ENCODE results near the gene CCNY. TPM values are rescaled to one million over a fixed set of nuclear protein-coding genes. Genes with fewer than 3 reads are reported as not detected.

Gene CCNY
- total and polyA plus RNA-seq, 2 of the 13 experiments (the other 11 are each of a cell fraction or from before 2014, with no cell fraction given), result 48.2 to 54.7 TPM

GRCh38 chr10:35569111-35569707, 232.9 kb downstream of the CCNY start:
- no peak overlapping the region for H3K4me2 ChIP-seq (ENCODE audit: low read depth, low read length)
- no peaks in the 10 kb centered on the region for H3K27me3 ChIP-seq (ENCODE audit: control insufficient read depth in 1 of 2, insufficient read depth in 2 of 2, low read length in 2 of 2)
- intact Hi-C loops (cut with micrococcal nuclease; ENCODE audit: unreplicated experiment), result no loop called here
- POLR2A ChIA-PET, result no interaction called here
- no TSS peak for BruUV-seq (replicated peaks)
- ATAC-seq (no peak), DNase-seq (ENCODE audit: low spot score) (no peak), FAIRE-seq (no peak)
- in situ Hi-C loops (cut with HindIII; ENCODE audit: extremely low pct_ligation_motif_present, low pct_unique_long_range_greater_than_20kb), result loop anchor here (25.0 kb wide), 1 partner anchor 457 kb away; no protein-coding TSS in a partner anchor
- no peak overlapping the region for H3K4me3 ChIP-seq (replicated peaks in 1 of 3; ENCODE audit: insufficient read depth in 1 of 3, low read depth in 2 of 3, low read length in 3 of 3)
- no peaks in the 10 kb centered on the region for H4K20me1 ChIP-seq (ENCODE audit: insufficient read depth, low read length)
- no peaks in the 10 kb centered on the region for H3K4me1 ChIP-seq (ENCODE audit: insufficient read depth, low read length)
- H3K9me3 ChIP-seq (ENCODE audit: low read length), result no peaks in the 10 kb centered on the region
- H2AFZ ChIP-seq (ENCODE audit: low read length), result no peak overlapping the region
- CTCF ChIA-PET (ENCODE audit: low intra/inter-chr PET ratio, low total read pairs), result no interaction called here
- 98% methylated on average over 19 of the region's 19 CpGs for WGBS (ENCODE audit: low lambda C conversion rate)
- no peak overlapping the region for H3K27ac ChIP-seq (ENCODE audit: extremely low read length, insufficient read depth, low read length)
- no peaks in the 10 kb centered on the region for H3K79me2 ChIP-seq (ENCODE audit: insufficient read depth, low read length)
- H3K9ac ChIP-seq (ENCODE audit: insufficient read depth, low read depth, low read length), result no peak overlapping the region
- TF ChIP-seq ZNF432 (CRISPR knock-in tag; IDR thresholded peaks at IDR 0.05; ENCODE audit: borderline replicate concordance) (no peak), JUN (CRISPR knock-in tag; IDR thresholded peaks at IDR 0.05) (no peak), RBM22 (optimal IDR thresholded peaks at IDR 0.05; ENCODE audit: low read length) (peak; percentile 37), TOPORS (CRISPR knock-in tag; IDR thresholded peaks at IDR 0.05) (no peak), DPF2 (CRISPR knock-in tag; IDR thresholded peaks at IDR 0.05; ENCODE audit: borderline replicate concordance, low read depth) (no peak), MBNL3 (CRISPR knock-in tag; conservative IDR thresholded peaks at IDR 0.05) (no peak)
- peaks cover 21 to 51% of the 10 kb centered on the region in 2 experiments for H3K36me3 ChIP-seq (replicated peaks in 1 of 2; ENCODE audit: control insufficient read depth in 1 of 2, insufficient read depth in 2 of 2, low read length in 2 of 2)

GRCh38 chr10:35569836-35570235, 233.5 kb downstream of the CCNY start:
- 93% methylated on average over 4 of the region's 4 CpGs for WGBS (ENCODE audit: low lambda C conversion rate)
- POLR2A ChIA-PET, result no interaction called here
- CTCF ChIA-PET (ENCODE audit: low intra/inter-chr PET ratio, low total read pairs), result no interaction called here
- Histone ChIP-seq H4K20me1 (ENCODE audit: insufficient read depth, low read length) (no peaks in the 10 kb centered on the region), H3K9ac (ENCODE audit: insufficient read depth, low read depth, low read length) (no peak overlapping the region), H3K4me1 (ENCODE audit: insufficient read depth, low read length) (no peaks in the 10 kb centered on the region), H3K4me2 (ENCODE audit: low read depth, low read length) (no peak overlapping the region), H3K27me3 (ENCODE audit: control insufficient read depth in 1 of 2, insufficient read depth in 2 of 2, low read length in 2 of 2) (no peaks in the 10 kb centered on the region), H3K27ac (ENCODE audit: extremely low read length, insufficient read depth, low read length) (no peak overlapping the region), H3K4me3 (replicated peaks in 1 of 3; ENCODE audit: insufficient read depth in 1 of 3, low read depth in 2 of 3, low read length in 3 of 3) (no peak overlapping the region), H3K79me2 (ENCODE audit: insufficient read depth, low read length) (no peaks in the 10 kb centered on the region), H2AFZ (ENCODE audit: low read length) (no peak overlapping the region), H3K9me3 (ENCODE audit: low read length) (no peaks in the 10 kb centered on the region), H3K36me3 (replicated peaks in 1 of 2; ENCODE audit: control insufficient read depth in 1 of 2, insufficient read depth in 2 of 2, low read length in 2 of 2) (peaks cover 16 to 45% of the 10 kb centered on the region in 2 experiments)
- intact Hi-C loops (cut with micrococcal nuclease; ENCODE audit: unreplicated experiment) (no loop called here), in situ Hi-C loops (cut with HindIII; ENCODE audit: extremely low pct_ligation_motif_present, low pct_unique_long_range_greater_than_20kb) (loop anchor here (25.0 kb wide), 1 partner anchor 458 kb away; no protein-coding TSS in a partner anchor)
- DNase-seq (ENCODE audit: low spot score) (no peak), ATAC-seq (no peak), FAIRE-seq (no peak)
- TF ChIP-seq MEIS2 (CRISPR knock-in tag; IDR thresholded peaks at IDR 0.05), result no peak
- no peak for TF ChIP-seq NFYC (CRISPR knock-in tag; IDR thresholded peaks at IDR 0.05)
- TF ChIP-seq ZNF296 (CRISPR knock-in tag; conservative IDR thresholded peaks at IDR 0.05), result no peak
- no peak for TF ChIP-seq ZBTB7B (CRISPR knock-in tag; IDR thresholded peaks at IDR 0.05)
- TF ChIP-seq SIN3B (IDR thresholded peaks at IDR 0.05; ENCODE audit: low read length), result no peak
- no peak for TF ChIP-seq POGZ (CRISPR knock-in tag; IDR thresholded peaks at IDR 0.05)
- TF ChIP-seq, protein P1, sequence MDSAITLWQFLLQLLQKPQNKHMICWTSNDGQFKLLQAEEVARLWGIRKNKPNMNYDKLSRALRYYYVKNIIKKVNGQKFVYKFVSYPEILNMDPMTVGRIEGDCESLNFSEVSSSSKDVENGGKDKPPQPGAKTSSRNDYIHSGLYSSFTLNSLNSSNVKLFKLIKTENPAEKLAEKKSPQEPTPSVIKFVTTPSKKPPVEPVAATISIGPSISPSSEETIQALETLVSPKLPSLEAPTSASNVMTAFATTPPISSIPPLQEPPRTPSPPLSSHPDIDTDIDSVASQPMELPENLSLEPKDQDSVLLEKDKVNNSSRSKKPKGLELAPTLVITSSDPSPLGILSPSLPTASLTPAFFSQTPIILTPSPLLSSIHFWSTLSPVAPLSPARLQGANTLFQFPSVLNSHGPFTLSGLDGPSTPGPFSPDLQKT (CRISPR knock-in tag; IDR thresholded peaks at IDR 0.05; ENCODE audit: borderline replicate concordance), result no peak
- TF ChIP-seq NCOR1 (IDR thresholded peaks at IDR 0.05; ENCODE audit: borderline replicate concordance, low read length), result no peak
- TF ChIP-seq REST (IDR thresholded peaks at IDR 0.05; ENCODE audit: borderline replicate concordance in 1 of 2, low read depth in 1 of 2, low read length in 2 of 2), result no peak
- no TSS peak for BruUV-seq (replicated peaks)

All from HepG2 (cell line).